COR-L47 (cell line): ENCODE results near the gene ZMAT5.
A peak's percentile ranks its signal among the peaks of the same experiment; 100 is the strongest.

Experiments used
- DNase-seq: peaks from one replicate; lab custom pipeline; 2025; lab: John Stamatoyannopoulos, UW

ZMAT5 gene

GRCh38 chr22:29766632-29767170, at the start of gene ZMAT5:
Gene ZMAT5, minus strand, starts transcription at chr22:29767007. Its CDS starts 18,463 bp downstream, at chr22:29748544.
- DNase-seq = peak; percentile 96

GRCh38 chr22:29816539-29816938, 49.7 kb upstream of the ZMAT5 start:
- no peak for DNase-seq

DNA sequence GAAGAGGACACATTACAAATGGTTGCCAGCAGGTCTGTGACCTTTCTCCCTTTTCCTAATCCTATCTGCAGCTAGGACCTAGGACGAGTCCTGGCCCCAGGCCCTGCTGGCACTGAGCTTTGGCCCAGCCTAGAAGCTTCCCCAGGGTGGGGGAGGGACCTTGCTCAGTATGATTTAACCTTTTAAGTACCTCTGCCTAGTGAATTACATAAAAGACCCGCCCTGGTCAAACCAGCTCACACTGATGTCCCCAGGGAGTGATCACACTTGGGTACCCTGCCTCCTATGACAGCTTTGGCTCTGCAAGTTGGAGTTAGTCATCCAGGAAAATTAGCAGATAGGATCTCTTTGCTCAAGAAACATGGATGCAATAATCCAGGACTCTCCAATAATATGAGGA, 49.3 kb upstream of the ZMAT5 start:
- no peak for DNase-seq

- no peak for DNase-seq
Measured at GRCh38 chr22:29815580-29815979, 48.8 kb upstream of the ZMAT5 start.

DNA sequence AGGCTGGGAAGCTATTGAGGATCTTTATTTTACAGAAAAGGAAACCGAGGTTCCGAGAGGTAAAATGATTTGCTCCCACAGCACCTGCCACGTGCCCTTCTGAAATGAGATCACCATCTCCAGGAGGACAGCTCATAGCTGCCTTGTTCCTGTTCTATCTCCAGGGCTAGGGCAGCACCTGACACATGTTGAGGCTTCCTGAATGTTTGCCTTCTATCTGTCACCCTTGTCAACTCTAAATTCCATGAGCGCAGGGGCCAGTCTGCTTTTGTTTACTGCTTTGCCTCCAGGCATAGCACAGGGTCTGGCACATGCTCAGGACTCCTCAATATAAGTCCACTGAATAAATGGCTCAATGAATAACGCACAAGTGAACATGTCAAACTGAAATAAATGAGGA, 47.2 kb upstream of the ZMAT5 start:
- no peak for DNase-seq

GRCh38 chr22:29813563-29813962, 46.8 kb upstream of the ZMAT5 start:
- DNase-seq = no peak

- DNase-seq = no peak
Measured at GRCh38 chr22:29813126-29813525, 46.3 kb upstream of the ZMAT5 start.

- DNase-seq = no peak
Measured at GRCh38 chr22:29811377-29811776, 44.6 kb upstream of the ZMAT5 start.

GRCh38 chr22:29810216-29810615, 43.4 kb upstream of the ZMAT5 start:
- DNase-seq = no peak

DNA sequence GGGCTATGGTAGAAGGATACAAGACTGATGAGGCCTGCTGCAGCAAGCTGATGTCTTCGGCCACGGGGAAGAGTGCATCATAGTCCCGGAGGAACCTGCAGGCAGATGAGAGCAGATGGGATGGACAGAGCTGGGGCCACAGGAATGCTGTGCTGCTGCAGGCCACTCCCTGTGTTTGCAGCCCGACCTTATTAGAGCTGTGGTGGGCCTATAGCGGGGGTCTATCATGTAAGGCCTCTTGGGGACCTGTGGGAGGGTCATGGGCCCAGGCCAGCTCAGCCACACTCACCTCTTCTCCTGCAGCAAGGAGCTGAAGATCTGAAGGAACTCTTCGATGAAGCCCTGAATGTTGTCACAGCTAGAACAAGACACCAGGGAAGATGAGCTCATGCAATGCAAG, 39.4 kb upstream of the ZMAT5 start:
- DNase-seq = no peak

- DNase-seq = no peak
Measured at GRCh38 chr22:29804985-29805384, 38.2 kb upstream of the ZMAT5 start.

GRCh38 chr22:29803190-29803589, 36.4 kb upstream of the ZMAT5 start:
- no peak for DNase-seq

- no peak for DNase-seq
Measured at GRCh38 chr22:29801796-29802195, 35.0 kb upstream of the ZMAT5 start.

GRCh38 chr22:29801153-29801552, 34.3 kb upstream of the ZMAT5 start:
- DNase-seq = no peak

- DNase-seq = no peak
Measured at GRCh38 chr22:29799217-29799680, 32.4 kb upstream of the ZMAT5 start.

DNA sequence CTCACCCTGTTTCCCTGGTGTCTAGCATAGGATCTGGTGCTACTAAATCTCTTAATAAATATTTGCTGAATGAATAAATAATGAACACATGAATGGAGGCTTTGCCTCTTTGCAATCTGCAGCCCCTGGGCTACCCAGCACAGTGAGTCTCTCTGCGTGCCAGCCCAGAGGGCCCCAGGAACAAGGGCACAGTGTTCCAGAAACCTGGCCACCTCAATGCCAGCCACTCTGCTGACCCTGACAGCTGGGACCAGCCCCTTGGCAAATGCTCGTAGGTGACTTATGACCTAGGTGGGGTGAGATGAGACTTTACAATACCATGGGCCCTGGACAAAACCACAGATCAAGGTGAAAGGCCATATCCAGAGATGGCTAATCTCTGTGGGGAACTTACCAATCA, 32.0 kb upstream of the ZMAT5 start:
- DNase-seq = no peak

- no peak for DNase-seq
Measured at GRCh38 chr22:29798318-29798717, 31.5 kb upstream of the ZMAT5 start.

GRCh38 chr22:29797351-29797750, 30.5 kb upstream of the ZMAT5 start:
- DNase-seq = no peak

DNA sequence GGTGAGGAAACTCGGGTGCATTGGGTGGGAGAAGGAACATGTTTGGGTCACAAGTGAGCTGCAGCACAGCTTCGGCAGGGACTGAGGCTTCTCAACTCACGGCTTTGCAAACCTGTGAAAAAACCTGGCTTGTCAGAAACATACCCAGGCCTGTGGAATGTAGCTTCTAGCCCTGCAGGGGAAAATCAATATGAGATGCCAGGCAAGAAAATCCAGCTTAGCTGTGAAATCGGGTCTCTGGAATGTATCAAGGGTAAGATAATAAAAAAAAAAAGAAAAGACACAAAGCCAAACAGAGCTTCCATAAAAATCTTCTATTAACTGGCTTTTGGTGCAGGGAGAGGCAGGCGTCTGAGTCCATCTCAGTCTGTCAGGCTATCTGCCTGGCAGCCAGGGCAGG, 28.9 kb upstream of the ZMAT5 start:
- DNase-seq = no peak

- DNase-seq = no peak
Measured at GRCh38 chr22:29793396-29793795, 26.6 kb upstream of the ZMAT5 start.

DNA sequence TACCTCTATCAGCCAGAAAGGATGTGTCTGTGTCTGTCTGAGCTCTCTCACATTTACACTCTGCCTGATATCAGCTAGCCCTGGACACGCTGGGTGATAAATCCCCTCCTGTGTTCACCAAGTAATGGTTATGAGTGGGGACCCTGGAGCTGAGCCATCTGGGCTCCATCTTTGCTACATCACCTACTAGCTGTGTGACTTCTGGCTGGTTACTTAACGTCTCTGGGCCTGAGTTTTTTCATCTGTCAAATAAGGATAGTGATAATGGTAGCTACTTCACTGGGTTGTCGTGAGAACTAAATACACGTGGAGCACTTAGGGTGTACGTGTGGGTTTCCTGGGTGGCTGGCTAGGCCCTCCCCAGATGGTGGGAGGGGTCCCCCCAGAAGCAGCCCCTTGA, 23.3 kb upstream of the ZMAT5 start:
- no peak for DNase-seq

DNA sequence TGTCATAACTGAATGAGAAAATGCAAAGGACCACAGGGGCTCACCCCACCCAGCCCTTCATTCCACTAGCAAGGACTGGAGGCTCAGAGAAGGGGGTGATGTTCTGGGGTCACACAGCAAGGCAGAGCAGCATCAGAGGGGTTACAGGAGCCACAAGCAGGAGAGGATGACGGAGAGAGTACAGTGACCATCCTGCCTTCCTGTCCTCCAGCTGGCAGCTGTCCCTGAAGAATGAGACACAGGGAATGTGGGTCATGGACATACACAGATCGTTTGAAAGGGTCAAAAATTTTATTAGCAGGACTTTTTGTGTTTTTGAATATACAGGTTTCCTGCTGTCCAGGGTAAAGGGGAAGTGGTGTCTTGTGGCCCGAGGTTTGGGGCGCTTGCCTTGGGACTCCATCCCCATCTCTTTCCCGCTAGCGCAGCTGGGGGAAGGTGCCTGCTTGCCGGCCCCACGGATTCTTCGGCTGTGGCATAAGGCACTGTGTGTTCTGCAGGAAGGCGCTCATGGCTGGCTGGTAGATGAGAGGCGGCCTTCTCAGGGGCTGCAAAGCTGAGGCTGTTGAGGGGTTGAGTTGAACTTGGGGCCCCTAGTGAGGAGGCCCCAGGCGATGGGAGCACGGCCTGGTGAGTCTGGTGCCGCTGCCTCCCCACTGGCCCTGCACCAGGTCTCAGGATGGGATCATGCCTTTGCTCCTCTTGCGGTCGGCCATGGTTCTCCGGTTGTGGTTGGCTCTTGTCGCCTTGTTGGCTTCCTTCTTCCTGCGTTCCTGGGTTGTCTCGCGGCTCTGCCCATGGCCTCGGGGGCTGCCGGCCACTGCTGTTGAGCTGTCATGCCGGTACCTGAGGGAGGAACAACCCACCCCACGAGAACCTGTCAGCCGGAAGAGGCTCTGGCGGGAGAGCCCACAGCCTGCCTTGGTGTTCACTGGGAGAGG, 21.8 kb upstream of the ZMAT5 start:
- no peak for DNase-seq

DNA sequence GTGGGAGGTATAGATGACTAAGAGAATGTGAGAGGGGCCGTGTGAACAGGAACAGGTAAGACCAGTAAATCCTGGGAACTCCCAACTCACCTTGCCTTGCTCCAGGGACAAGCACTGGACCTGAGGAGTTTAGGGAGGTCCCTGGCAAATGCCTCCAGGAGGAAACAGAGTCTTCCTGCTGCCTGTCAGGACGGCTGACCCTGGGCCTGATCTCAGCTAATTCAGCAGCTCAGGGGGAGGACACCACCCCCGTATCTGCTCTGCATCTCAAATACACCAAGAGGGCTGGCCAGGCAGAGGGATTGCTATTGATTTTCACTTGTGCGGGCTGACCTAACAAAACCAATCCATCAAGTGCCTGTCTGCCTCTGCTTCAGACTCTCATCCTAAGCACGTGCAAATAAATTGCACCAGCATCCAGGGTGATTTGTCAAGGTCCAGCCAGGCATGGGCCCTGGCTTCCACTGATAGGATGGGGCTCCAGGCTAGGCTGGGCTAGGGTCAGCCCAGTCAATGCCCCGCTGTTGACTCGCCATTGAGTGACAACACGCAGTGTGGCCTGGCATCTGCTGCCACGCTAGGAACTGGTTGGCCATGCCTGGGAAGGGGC, 20.7 kb upstream of the ZMAT5 start:
- DNase-seq = no peak
